ENCODE data around the gene CPXM2. TPM values are rescaled to one million over a fixed set of nuclear protein-coding genes. Genes with fewer than 3 reads are reported as not detected.

Gene CPXM2
- total RNA-seq, 1 donor from 2014 or later, result 4.9 TPM

Other genes with a start within 250 kb of the CPXM2 start
- not detected in 2 replicates for gene GPR26, start 225.5 kb downstream of the CPXM2 start, total RNA-seq
- 29.0 and 36.3 TPM in 2 replicates for gene CHST15, start 201.8 kb upstream of the CPXM2 start, total RNA-seq